ENCODE results near the gene DGKE.

DGKE gene

GRCh38 chr17:56917559-56918296 lies 83.8 kb downstream of the DGKE start:
- DNase-seq (ENCODE audit: low read depth): no peak

DNA sequence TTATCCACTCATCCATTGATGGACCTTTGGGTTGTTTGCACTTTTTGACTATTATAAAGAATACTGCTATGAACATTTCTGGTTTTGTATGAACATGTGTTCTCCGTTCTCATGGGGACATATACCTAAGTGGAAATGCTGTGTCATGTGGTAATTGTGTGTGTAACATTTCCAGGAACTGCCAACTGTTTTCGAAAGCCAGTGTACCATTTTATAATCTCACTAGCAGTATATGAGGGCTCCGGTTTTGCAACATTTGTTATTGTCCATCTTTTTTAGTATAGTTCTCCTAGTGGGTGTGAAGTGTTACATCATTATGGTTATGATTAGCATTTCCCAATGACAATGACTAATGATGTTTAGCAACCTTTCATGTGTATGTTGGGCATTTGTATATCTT lies 85.0 kb downstream of the DGKE start:
- no peak for DNase-seq (ENCODE audit: low read depth)

All from activated T-cell treated with anti-CD3 and anti-CD28 coated beads for 24 hours (primary cell).